GM10266 (cell line): Measurements from ENCODE around the gene CRIP2.

Experiments used
- DNase-seq: peaks from one replicate; pipeline ENCODE4 v3.0.0; 2012; ENCODE audit errors: extremely low spot score
- TF ChIP-seq, protein P1 (sequence below): IDR thresholded peaks from 2 replicates; pipeline ENCODE4 v1.5.1; 2012; ENCODE audit warnings: mild to moderate bottlenecking, low read depth; ENCODE audit not compliant: control insufficient read depth, insufficient read depth; ENCODE audit errors: missing control alignments

The CRIP2 gene

DNA sequence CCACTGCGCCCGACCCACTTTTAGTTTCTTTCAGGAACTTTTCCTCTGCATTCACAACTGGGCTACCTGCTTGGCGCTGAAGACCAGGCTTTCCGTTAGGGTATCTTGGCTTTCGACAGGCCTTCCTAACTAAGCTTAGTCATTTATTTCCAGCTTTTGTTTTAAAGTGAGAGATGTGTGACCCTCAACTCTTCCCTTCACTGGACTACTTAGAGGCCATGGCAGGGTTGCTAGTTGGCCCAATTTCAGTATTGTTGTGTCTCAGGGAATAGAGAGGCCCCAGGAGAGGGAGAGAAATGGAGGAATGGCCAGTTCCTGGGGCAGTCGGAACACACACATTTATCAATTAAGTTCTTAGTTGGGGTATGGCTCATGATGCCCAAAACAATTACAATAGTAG, 44.6 kb upstream of the CRIP2 start:
- DNase-seq, result no peak
- TF ChIP-seq, protein P1, sequence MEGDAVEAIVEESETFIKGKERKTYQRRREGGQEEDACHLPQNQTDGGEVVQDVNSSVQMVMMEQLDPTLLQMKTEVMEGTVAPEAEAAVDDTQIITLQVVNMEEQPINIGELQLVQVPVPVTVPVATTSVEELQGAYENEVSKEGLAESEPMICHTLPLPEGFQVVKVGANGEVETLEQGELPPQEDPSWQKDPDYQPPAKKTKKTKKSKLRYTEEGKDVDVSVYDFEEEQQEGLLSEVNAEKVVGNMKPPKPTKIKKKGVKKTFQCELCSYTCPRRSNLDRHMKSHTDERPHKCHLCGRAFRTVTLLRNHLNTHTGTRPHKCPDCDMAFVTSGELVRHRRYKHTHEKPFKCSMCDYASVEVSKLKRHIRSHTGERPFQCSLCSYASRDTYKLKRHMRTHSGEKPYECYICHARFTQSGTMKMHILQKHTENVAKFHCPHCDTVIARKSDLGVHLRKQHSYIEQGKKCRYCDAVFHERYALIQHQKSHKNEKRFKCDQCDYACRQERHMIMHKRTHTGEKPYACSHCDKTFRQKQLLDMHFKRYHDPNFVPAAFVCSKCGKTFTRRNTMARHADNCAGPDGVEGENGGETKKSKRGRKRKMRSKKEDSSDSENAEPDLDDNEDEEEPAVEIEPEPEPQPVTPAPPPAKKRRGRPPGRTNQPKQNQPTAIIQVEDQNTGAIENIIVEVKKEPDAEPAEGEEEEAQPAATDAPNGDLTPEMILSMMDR, result no peak

DNA sequence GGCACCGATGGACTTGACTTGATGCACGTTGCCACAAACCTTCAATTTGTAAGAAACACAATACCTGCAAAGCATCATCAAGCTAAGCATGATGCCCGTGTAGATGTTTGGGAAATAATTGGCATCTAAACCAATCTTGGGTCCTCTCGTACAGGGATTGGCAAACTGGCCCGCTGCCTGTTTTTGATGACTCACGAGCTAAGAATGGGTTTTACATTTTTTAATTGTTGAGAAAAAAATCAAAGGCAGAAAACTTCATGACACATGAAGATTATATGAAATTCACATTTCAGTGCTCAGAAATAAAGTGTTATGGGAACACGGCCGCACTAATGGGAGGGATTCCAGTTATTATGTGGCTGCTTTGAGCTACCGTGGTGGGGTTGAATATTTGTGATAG, 44.1 kb upstream of the CRIP2 start:
- DNase-seq, result no peak
- TF ChIP-seq, protein P1, result no peak

DNA sequence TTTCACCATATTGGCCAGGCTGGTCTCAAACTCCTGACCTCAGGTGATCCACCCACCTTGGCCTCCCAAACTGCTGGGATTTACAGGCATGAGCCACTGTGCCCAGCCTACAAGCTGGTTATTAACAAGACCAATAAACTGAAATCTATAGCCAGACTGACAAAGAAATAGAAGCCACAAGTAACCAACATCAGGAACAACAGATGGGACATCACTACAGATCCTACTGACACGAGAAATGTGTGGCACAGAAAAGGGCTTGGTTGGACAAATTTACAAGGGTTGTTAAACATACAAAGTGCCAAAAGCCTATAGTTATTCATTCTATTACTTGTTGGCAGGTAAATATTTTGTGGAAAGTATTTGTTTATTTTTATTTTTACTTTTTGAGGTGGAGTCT, 43.4 kb upstream of the CRIP2 start:
- TF ChIP-seq, protein P1, result no peak
- no peak for DNase-seq

DNA sequence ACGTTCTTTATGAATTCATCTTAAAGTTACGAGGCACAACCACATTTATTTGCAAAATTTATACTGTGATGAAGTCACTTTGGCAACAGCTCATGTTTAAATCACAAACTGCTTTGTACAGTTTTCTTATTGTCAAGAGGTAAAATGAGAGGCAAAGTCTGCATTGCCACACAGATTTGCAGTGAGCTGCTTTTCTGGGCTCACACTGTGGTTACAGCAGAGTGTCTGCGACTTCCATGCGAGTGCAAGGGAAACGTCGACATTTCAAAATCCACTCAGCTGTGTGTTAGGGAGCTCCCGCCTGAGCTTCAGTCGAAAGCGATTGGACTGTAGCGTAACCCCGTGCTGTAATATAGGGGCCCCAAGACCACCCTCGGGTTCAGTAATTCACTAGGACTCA, 42.0 kb upstream of the CRIP2 start:
- TF ChIP-seq, protein P1, result no peak
- no peak for DNase-seq

DNA sequence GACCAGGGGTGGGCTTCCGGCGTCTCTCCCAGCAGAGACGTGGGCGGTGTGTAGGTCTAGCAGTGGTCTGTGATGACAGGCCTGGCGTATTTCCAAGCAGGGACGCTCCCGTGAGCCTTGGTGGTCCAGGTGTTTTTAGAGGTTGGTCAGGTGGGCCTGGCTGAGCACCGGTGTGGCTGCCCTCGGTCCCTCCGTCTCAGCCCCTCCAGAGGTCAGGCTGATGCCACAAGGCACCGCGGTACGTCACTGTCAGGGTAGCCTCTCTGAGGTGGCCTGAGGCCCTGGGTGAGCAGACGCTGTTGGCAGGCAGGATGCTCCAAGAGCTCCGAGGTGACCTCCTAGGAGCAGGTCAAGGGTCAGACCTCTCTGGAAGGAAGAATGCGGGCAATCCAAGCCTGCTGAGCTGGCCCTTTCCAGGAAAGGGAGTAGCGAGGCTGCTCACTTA, 41.4 kb upstream of the CRIP2 start:
- DNase-seq, result no peak
- TF ChIP-seq, protein P1, result no peak

DNA sequence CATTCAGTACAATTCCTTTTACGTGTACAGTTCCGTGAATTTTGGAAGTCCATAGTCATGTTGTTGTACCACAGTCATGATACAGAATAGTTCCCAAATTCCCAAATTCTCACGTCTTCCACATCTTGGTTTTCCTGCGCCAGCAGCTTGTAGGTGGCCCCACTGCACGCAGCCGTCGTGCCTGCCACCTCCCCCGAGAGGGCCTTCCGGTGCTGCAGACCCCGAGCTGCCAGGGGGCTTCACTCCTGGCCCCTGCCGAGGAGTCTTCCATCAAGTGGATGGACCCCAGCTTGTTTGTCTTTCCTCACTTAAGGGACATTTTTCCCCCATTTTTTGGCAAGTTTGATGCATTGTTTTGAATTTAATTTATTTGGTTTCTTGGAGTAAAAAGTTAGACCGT, 38.2 kb upstream of the CRIP2 start:
- TF ChIP-seq, protein P1, result no peak
- DNase-seq, result no peak

DNA sequence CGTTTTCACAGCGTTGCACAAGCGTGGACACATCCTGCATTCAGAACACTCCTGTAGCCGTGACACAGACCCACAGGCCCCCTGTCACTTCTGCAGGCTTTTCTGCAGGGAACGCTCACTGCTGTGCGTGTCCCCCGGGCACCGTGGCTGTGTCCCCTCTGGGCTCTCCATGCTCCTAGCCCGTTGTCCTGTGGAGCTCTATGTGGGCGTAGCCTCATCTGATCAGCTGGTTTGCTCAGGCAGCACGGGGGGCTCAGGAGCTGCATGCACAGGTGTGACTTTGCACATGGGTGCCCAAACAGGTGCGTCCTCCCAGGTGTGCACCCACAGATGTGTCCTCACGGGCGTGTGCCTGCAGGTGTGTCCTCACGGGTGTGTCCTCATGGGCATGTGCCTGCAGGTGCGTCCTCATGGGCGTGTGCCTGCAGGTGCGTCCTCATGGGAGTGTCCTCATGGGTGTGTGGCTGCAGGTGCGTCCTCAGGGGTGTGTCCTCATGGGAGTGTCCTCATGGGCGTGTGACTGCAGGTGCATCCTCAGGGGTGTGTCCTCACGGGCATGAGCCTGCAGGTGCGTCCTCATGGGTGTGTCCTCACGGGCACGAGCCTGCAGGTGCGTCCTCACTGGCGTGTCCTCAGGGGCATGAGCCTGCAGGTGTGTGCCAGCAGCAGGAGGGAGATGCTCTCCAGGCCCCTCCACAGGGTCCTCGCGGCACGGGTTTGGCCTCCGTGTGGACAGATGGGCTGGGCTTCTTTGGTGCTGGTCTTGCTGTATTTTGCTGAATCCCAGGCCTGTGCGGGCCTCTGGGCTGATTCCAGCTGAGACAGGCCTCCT, 37.5 kb upstream of the CRIP2 start:
- DNase-seq, result no peak
- TF ChIP-seq, protein P1, result no peak
